Endodermal cell (in vitro differentiated cells): ENCODE results near the gene PDE4D. TPM values are rescaled to one million over a fixed set of nuclear protein-coding genes. Genes with fewer than 3 reads are reported as not detected.

Experiments
- DNase-seq: peaks from one replicate; pipeline ENCODE4 v3.0.0-alpha.2; 2017
- H3K27ac ChIP-seq: 2 replicates; pipeline ENCODE4 v1.5.1; 2013; ENCODE audit warnings: mild to moderate bottlenecking, low read depth, low read length, moderate library complexity
- H3K27me3 ChIP-seq: 2 replicates; pipeline ENCODE4 v1.6.1; 2013; ENCODE audit warnings: mild to moderate bottlenecking, low read length, moderate library complexity; ENCODE audit not compliant: insufficient read depth, control insufficient read depth, poor library complexity, severe bottlenecking
- H3K36me3 ChIP-seq: 2 replicates; pipeline ENCODE4 v1.7.0; 2013; ENCODE audit warnings: mild to moderate bottlenecking, low read length, moderate library complexity; ENCODE audit not compliant: control insufficient read depth, insufficient read depth
- H3K4me1 ChIP-seq: one replicate; pipeline ENCODE4 v1.7.0; 2013; ENCODE audit warnings: low read length; ENCODE audit not compliant: control insufficient read depth, insufficient read depth
- H3K4me3 ChIP-seq: 2 replicates; pipeline ENCODE4 v1.5.1; 2013; ENCODE audit warnings: mild to moderate bottlenecking, low read length, moderate library complexity
- H3K9ac ChIP-seq: 2 replicates; pipeline ENCODE4 v1.6.1; 2013; ENCODE audit warnings: mild to moderate bottlenecking, low read length, moderate library complexity; ENCODE audit not compliant: poor library complexity, severe bottlenecking; ENCODE audit errors: extremely low read depth
- H3K9me3 ChIP-seq: 2 replicates; pipeline ENCODE4 v1.6.1; 2013; ENCODE audit warnings: mild to moderate bottlenecking, low read length, moderate library complexity; ENCODE audit not compliant: control insufficient read depth
- H3K27ac Mint-ChIP-seq: 2 replicates; pipeline ENCODE4 v1.8.0; 2020; ENCODE audit warnings: mixed read lengths
- H3K27me3 Mint-ChIP-seq: 2 replicates; pipeline ENCODE4 v1.8.0; 2021; ENCODE audit warnings: mild to moderate bottlenecking, mixed read lengths; ENCODE audit not compliant: insufficient read depth
- H3K36me3 Mint-ChIP-seq: 2 replicates; pipeline ENCODE4 v1.8.0; 2020; ENCODE audit warnings: low read depth, mixed read lengths
- H3K4me1 Mint-ChIP-seq: 2 replicates; pipeline ENCODE4 v1.8.0; 2020; ENCODE audit warnings: mixed read lengths
- H3K4me3 Mint-ChIP-seq: 2 replicates; pipeline ENCODE4 v1.8.0; 2020; ENCODE audit warnings: mild to moderate bottlenecking, moderate library complexity, mixed read lengths
- H3K9me3 Mint-ChIP-seq: 2 replicates; pipeline ENCODE4 v1.8.0; 2020; ENCODE audit warnings: mild to moderate bottlenecking, mixed read lengths
- CTCF ChIP-seq: fragments of 200-600 bp; sonication (generic); conservative IDR thresholded peaks from 2 replicates; pipeline ENCODE4 v1.5.0; 2021; ENCODE audit warnings: antibody characterized with exemption, mild to moderate bottlenecking
- WGBS, 2 experiments: methylation state at CpG; one replicate each; pipeline versions ENCODE4 v1.1.5 to v1.1.7; 2013; ENCODE audit warnings: missing lambda C conversion rate in 2 of 2, mixed read lengths in 1 of 2; ENCODE audit not compliant: insufficient coverage in 1 of 2, insufficient read length in 1 of 2; 5-methylcytosine and 5-hydroxymethylcytosine counted together
- total RNA-seq, 2 donors: library from RNA; stranded (reverse); fragmentation: NEBNext Ultra II Directional in 1 of 2; extraction: Animal tissue kit (Norgen Biotek cat#: 25700) in 1 of 2; gene quantifications; 2 replicates in 1 of 2; 3 replicates in 1 of 2; pipeline ENCODE4 v1.2.1, GENCODE V29; 2021

The PDE4D gene
- total RNA-seq, 2 donors from 2014 or later: 9.2 to 11.4 TPM

GRCh38 chr5:58924306-58924705 lies 969.2 kb downstream of the PDE4D start:
- Histone ChIP-seq H3K4me3 (no peak overlapping the region), H3K9ac (no peak overlapping the region), H3K27ac (no peak overlapping the region), H3K27me3 (no peaks in the 10 kb centered on the region), H3K36me3 (no peaks in the 10 kb centered on the region), H3K9me3 (no peaks in the 10 kb centered on the region), H3K4me1 (peaks cover 12% of the 10 kb centered on the region)
- H3K27me3 Mint-ChIP-seq: no peaks in the 10 kb centered on the region
- no peaks in the 10 kb centered on the region for H3K9me3 Mint-ChIP-seq
- no peaks in the 10 kb centered on the region for H3K36me3 Mint-ChIP-seq
- no peak for TF ChIP-seq CTCF
- no peak for DNase-seq
- H3K4me3 Mint-ChIP-seq: no peak overlapping the region
- 71 to 90% methylated on average over 5 of the region's 5 CpGs for WGBS, 2 experiments
- no peak overlapping the region for H3K27ac Mint-ChIP-seq
- H3K4me1 Mint-ChIP-seq: peaks cover 52% of the 10 kb centered on the region

- no peak overlapping the region for H3K9ac ChIP-seq
- Mint-ChIP-seq H3K4me3 (no peak overlapping the region), H3K27me3 (no peaks in the 10 kb centered on the region), H3K4me1 (peaks cover 56% of the 10 kb centered on the region), H3K36me3 (no peaks in the 10 kb centered on the region), H3K9me3 (no peaks in the 10 kb centered on the region), H3K27ac (no peak overlapping the region)
- H3K9me3 ChIP-seq: no peaks in the 10 kb centered on the region
- no peak overlapping the region for H3K27ac ChIP-seq
- no peak for DNase-seq
- WGBS, 2 experiments: 92 to 100% methylated on average over 2 of the region's 2 CpGs
- H3K36me3 ChIP-seq: no peaks in the 10 kb centered on the region
- peaks cover 12% of the 10 kb centered on the region for H3K4me1 ChIP-seq
- H3K27me3 ChIP-seq: no peaks in the 10 kb centered on the region
- no peak for TF ChIP-seq CTCF
- no peak overlapping the region for H3K4me3 ChIP-seq
Measured at GRCh38 chr5:58923355-58923754, 970.2 kb downstream of the PDE4D start.

- no peak for TF ChIP-seq CTCF
- 93 to 94% methylated on average over 7 to 15 of the region's 15 CpGs for WGBS, 2 experiments
- Histone ChIP-seq H3K36me3 (no peaks in the 10 kb centered on the region), H3K27me3 (no peaks in the 10 kb centered on the region), H3K4me3 (no peak overlapping the region), H3K4me1 (peaks cover 12% of the 10 kb centered on the region), H3K9me3 (no peaks in the 10 kb centered on the region), H3K27ac (no peak overlapping the region), H3K9ac (no peak overlapping the region)
- Mint-ChIP-seq H3K27ac (peak overlapping the region; percentile 11), H3K9me3 (no peaks in the 10 kb centered on the region), H3K4me3 (no peak overlapping the region), H3K27me3 (no peaks in the 10 kb centered on the region), H3K36me3 (no peaks in the 10 kb centered on the region), H3K4me1 (peaks cover 56% of the 10 kb centered on the region)
- DNase-seq: no peak
Measured at GRCh38 chr5:58922461-58923171, 970.9 kb downstream of the PDE4D start.
